ENCODE measurements around the gene PXMP4.

Gene PXMP4

GRCh38 chr20:33731693-33732165 lies 11.6 kb upstream of the PXMP4 start, which contains the start of gene ZNF341:
Gene ZNF341 (plus strand): TSS chr20:33731996. CDS start chr20:33732022, 26 bp downstream.
- DNase-seq: peak; percentile 93

DNA sequence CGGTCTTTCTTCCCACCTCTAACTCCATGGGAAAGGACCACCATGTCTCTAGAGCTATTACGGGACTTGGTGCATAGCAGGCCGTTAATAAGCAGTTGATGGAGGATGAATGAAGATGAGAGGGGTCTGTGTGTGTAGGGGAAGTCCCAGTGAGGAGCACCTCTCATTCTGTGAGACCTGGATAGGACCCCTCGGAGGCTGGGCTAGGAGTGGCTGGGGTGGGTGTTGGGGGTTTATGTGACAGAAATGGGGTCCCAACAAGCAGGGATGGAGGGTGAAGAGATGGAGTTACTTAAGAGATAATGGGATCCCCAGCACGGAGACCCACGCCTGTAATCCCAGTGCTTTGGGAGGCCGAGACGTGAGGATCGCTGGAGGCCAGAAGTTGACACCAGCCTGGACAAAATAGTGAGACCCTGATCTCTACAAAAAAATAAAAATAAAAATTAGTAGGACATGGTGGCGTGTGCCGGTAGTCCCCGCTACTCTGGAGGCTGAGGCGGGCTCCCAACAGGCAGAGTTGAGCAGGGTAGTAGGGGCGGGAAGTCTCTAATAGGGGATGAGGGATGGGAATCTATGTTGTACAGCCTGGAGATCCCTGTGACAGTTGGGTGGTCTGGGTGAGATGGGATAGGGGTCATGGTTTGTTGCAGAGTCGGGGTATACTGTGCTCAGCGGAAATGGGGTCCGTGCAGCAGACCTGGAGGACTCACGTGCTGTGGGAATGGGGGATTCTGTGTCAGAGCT lies 11.0 kb upstream of the PXMP4 start:
- no peak for DNase-seq

DNA sequence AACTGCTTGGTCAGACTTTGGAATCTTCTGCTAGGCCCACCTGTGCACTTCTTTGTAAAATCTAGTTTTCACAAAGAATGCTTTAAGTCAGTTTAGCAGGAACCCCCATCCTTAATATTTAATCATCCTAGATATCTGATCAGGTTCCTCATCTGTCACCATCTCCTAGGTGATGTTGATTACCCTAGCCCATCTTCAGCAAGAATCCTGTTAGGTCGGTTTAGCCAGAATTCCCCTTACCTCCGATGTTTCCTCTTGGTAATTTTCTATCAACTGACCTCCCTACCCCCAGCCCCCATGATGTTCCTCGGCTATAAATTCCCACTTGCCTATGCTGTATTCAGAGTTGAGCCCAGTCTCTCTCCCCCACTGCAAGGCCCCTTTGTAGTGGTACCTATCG lies 9.0 kb upstream of the PXMP4 start:
- DNase-seq: no peak

DNA sequence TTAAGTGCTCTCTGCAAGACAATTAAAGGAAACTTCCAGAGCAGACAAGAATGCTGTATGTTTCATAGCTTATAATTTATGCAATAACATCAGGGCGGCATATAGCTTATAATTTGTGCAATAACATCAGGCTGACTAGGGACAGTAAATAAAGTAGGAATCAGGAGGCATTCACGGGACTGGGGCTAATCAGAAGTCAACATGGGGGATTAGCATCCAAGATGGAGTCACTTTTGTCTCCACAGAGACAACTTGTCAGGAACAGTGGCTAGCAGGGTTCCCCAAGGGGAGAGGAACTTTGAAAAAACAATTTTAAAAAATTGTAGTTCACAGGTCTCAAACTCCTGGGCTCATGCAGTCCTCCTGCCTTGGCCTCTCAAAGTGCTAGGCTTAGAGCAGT lies 8.4 kb upstream of the PXMP4 start:
- DNase-seq: no peak

DNA sequence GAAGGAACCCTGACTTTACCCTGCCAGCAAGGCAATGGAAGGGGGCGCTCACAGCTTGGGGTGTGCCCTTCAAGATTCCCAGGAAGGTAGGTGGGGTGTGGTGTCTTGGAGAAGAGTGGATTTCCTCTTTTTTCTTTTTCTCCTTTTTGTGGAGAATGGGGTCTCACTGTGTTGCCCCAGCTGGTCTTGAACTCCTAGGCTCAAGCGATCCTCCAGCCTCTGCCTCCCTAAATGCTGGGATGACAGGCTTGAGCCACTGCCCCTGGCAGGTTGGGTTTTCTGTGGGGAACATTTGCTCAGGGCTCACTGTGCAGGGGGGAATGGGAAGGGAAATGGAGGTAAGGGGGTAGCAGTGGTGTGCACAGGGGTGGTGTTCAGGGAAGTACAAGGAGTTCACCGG lies 7.7 kb upstream of the PXMP4 start:
- DNase-seq: no peak

GRCh38 chr20:33727115-33727479 lies 7.0 kb upstream of the PXMP4 start:
- DNase-seq: no peak

GRCh38 chr20:33725607-33726264 lies 5.6 kb upstream of the PXMP4 start:
- DNase-seq: no peak

GRCh38 chr20:33724439-33725094 lies 4.5 kb upstream of the PXMP4 start:
- DNase-seq: no peak

DNA sequence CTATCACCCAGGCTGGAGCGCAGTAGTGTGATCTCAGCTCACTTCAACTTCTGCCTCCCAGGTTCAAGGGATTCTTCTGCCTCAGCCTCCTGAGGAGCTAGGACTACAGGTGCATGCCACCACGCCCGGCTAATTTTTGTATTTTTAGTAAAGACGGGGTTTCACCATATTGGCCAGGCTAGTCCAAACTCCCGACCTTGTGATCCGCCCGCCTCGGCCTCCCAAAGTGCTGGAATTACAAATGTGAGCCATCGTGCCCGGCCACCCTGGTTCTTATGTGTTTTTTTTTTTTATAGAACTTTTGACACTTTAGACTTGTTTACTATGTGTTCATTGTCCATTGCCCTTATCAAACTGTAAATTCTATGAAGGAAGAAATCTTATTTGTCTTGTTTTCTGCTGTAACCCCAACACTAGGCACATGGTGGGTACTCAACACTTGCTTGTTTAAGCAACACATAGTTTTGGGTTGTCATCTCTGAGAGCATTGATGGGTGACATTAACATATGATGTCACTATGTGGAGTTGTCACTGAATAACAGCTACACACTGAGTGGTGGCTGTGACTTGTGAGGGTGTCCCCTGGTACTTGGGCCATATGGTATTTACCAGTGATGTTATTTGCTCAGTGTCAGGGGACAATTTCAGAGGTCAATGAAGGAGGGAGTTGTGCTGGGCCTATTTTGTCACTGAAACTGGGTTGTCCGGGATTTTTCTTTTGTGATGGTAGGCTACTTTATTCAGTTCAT lies 1.5 kb upstream of the PXMP4 start:
- no peak for DNase-seq

GRCh38 chr20:33719277-33719988 lies 677 bp downstream of the PXMP4 start:
- DNase-seq: no peak

DNA sequence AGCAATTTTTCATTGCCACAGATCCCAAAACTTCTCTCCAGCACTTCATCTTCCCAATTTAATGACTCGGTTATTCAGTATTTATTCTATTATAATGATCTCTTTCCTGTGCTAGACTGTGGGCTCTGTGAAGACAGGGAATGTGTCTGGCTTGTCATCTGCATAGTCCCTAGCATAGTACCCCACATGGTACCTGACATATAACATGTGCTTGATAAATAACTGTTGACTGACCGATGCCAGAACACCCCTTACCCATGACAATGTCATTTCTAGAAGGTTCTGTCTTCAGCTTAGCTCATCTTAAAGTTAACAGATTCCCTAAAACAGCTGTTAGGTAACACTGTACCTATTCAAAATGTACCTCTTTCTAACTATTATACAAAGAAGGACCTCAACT lies 3.6 kb downstream of the PXMP4 start:
- no peak for DNase-seq

GRCh38 chr20:33713865-33714367 lies 6.2 kb downstream of the PXMP4 start:
- DNase-seq: no peak

DNA sequence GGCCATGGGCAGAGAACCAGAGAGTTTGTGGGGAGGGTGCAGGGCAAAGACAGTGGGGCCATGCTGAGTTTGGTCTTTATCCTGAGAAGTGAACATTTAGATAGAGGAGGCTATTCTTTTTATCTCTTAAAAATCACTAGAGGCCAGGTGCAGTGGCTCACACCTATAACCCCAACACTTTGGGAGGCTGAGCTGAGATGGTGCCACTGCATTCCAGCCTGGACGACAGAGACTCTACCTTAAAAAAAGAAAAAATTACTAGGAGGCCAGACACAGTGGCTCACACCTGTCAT lies 8.7 kb downstream of the PXMP4 start:
- DNase-seq: no peak

DNA sequence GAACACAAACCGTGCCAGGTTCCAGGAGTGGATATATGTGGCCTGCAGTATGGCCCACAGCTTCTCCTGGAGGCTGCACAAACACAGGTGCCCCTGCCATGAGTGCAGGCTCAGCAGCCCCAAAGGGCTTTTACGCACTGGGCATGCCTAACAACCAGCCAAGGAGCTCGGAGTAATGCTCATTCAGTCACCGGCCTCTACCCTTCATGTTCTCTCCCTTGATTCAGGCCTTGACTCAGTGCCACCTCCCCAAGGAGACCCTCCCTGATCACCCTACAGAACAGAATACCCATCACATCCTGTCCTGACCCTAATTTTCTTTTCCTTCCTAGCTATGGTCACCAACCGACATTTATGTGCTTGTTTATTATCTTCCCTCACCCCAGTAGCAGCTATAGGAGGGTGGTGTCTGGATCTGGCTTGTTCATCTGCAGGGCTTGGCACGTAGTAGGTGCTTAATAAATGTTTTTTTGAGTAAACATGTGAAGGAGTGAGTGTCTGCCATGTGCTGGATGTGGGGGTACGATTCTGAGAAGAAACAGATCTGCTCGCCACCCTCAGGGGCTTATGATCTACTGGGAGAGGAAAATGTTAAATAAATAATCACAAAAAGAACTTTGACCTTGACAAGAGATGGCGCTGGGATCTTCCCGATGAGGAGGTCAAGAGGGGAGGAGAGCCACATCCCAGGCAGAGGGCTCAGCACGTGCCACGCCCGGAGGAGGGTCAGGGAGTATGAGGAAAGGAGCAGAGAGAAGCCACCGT lies 9.2 kb downstream of the PXMP4 start:
- DNase-seq: no peak

GRCh38 chr20:33709905-33710541 lies 10.1 kb downstream of the PXMP4 start:
- DNase-seq: no peak

DNA sequence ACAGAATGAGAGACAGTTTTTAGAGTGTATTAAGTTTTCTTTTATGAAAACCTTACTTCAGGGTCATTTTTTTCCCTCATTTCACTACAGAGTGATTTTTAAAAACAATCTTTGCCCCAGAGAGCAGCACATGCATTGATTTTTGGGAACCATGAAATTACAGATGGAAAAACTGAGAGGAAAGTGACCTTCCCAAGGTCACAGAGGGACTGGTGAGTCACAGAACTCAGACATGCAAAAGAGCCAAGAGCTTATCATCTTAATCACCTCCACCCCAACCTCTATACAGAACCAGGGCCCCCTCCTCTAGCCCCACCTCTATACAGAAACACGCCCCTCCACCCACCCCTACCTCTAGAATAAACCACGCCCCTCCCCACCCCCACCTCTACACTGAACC lies 10.7 kb downstream of the PXMP4 start:
- no peak for DNase-seq

DNA sequence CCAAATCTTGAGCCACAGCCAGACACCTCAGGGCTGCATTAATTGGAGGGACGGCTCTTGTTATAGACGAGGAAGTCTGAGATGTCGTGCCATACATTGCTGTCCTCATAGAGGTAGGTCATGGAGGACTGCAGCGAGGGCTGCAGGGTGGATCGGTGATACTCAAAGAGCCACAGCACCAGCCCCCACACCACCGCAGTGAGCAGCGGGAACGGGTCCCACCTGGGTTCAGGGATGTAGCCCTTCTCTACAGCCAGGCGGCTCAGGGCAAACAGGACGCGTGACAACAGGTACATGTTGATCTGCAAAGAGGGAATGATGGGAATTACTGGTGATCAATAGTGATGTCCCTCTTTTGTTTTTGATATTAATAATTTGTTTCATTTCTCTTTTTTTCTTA lies 12.4 kb downstream of the PXMP4 start:
- no peak for DNase-seq

- no peak for DNase-seq
These were observed 15.7 kb downstream of the PXMP4 start for GRCh38 chr20:33704197-33704924.

DNA sequence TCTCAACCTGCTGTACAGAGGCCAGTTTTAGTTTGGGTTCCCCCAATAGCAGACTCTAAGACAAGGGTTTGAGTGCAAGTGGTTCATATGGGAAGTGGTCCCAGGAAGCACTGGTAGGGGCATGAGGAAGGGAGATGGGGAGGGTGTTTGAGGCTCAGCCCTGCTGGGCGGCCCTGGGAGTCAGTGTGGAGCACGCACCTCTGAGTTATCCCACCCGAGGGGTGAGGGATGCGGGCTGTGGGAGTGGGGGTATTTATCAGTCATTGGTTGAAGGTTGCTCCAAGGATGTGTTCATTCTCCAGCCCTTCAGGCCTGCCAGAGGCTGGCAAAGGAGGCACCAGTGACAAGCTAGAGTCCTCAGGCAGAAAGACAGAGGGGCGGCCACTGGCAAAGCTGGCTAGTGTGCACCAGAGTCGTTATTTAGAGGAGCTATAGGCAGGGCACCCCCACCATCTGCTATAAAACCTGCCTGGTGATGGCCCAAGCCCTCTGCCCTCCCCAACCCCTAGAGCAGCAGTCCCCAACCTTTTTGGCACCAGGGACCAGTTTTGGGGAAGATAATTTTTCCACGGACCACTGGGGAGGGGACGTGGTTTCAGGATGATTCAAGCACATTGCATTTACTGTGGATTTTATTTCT lies 16.5 kb downstream of the PXMP4 start:
- DNase-seq: no peak

DNA sequence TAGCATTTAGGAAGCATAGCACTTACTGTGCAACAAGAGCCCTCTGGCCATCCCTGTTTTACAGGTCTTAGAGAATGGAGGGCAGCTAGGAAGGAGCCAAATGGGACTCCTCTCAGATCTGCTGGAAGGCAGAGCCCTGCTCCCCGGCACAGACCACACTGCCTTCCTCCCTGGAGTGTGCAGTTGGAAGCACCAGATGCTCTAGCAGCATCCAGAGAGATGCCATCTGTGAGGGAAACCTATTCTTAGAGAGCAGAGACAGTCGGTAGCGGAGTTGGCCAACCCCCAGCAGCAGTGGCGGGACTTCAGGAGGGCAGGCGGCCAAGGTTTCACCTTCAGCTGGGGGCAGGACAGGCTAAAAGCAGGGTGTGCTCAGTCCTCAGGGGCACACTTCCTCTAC lies 17.2 kb downstream of the PXMP4 start:
- DNase-seq: no peak

All from CD4-positive, alpha-beta T cell treated with Interleukin-10 for 1 hour (primary cell).